Stomach smooth muscle (tissue), 2 donors: ENCODE data around the gene SLC22A4.

Experiments used
- H3K27ac ChIP-seq: one replicate; pipeline ENCODE4 v1.7.0; 2013; ENCODE audit warnings: mild to moderate bottlenecking, low read length, inconsistent platforms
- H3K27me3 ChIP-seq, 2 donors: one replicate each; pipeline ENCODE4 v1.7.0; 2013; ENCODE audit warnings: low read length in 2 of 2; ENCODE audit not compliant: insufficient read depth in 2 of 2, control insufficient read depth in 1 of 2
- H3K36me3 ChIP-seq, 2 donors: one replicate each; pipeline ENCODE4 v1.7.0; 2013; ENCODE audit warnings: low read length in 2 of 2; ENCODE audit not compliant: control insufficient read depth in 2 of 2, insufficient read depth in 2 of 2
- H3K4me1 ChIP-seq: one replicate; pipeline ENCODE4 v1.7.0; 2013; ENCODE audit warnings: low read length; ENCODE audit not compliant: control insufficient read depth, insufficient read depth
- H3K4me3 ChIP-seq, 2 donors: one replicate each; pipeline ENCODE4 v1.7.0; 2013; ENCODE audit warnings: low read length in 2 of 2
- H3K9ac ChIP-seq, 2 donors: one replicate each; pipeline ENCODE4 v1.7.0; 2013; ENCODE audit warnings: low read length in 2 of 2, mild to moderate bottlenecking in 1 of 2
- H3K9me3 ChIP-seq, 2 donors: one replicate each; pipeline ENCODE4 v1.7.0; 2013; ENCODE audit warnings: low read length in 2 of 2; ENCODE audit not compliant: control insufficient read depth in 2 of 2
- donor health status: healthy.
- donor health status: Pancreatic carcinoma.

The SLC22A4 gene

DNA sequence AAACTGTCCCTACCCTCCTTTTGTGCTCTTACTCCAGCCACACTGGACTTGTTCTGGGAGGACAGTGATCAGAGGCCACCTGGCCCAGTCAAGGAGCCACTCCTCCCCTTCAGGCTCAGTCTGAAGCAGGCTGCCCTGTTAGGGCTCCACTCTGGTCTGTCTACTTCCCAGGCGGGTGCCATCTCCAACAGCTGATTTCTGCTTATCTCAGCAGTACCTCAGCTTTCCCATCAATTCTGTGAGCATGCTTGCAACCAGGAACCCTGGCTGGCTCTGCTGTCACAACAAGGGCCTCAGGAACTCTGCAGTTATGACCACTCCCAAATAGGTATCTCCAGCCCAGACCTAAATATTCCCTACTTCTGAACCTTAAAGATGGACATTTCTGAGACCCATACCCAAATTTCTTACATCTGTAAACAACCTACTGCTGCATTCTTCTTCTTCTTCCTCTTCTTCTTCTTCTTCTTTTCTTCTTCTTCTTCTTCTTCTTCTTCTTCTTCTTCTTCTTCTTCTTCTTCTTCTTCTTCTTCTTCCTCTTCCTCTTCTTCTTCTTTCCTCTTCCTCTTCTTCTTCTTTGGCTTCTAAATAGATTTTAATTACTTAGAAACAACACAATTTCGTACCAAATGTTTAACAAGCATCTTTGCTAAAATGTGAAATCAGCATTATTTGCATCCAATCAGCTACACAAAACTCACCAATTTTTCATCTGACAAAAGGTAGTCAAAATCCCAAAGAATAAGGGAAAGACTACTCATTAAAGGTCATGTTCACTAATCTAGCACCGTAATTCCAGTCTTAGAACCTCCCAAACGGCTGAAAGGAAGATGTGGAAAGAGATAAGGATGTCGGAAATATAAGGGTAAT, 13.6 kb upstream of the SLC22A4 start:
- no peak overlapping the region for H3K27ac ChIP-seq
- no peaks in the 10 kb centered on the region for H3K36me3 ChIP-seq
- H3K4me1 ChIP-seq = no peaks in the 10 kb centered on the region
- H3K27me3 ChIP-seq = no peaks in the 10 kb centered on the region
- no peak overlapping the region for H3K9ac ChIP-seq
- H3K9me3 ChIP-seq = no peaks in the 10 kb centered on the region
- no peak overlapping the region for H3K4me3 ChIP-seq

DNA sequence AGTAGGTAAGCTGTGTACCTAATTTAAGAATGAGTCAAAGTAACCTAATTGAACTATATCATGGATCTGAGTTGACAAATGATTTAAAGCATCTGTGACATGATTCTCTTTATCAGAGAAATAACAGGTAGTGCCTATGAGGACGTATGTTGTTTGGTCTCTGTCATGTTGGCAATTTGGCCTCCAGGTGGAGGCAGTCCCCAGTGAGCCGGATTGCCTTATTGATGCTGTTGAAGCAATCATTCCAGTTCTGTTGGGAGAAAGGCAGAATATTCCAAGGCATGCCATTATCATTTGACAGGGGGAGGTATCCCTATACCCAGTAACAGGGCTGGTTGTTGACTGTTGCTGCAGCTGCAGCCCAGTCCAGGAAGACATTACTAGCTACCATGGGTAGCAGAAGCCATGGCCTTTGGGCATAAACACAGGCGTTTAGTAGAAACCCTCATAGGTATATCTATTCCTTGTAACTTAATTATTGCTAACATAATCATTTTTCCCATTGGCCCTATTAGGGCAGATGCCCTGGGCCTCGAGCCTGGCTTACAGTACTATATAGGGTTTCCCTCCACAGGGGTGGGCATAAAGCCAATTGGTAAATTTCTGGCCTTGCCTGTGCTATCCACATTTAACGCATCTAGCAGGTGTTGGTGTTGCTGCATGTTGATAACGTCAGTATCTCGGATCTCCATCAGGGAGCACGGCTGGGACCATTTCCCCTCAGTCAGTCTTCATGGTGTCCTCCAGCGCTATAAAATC, 12.2 kb upstream of the SLC22A4 start:
- H3K4me1 ChIP-seq = no peaks in the 10 kb centered on the region

DNA sequence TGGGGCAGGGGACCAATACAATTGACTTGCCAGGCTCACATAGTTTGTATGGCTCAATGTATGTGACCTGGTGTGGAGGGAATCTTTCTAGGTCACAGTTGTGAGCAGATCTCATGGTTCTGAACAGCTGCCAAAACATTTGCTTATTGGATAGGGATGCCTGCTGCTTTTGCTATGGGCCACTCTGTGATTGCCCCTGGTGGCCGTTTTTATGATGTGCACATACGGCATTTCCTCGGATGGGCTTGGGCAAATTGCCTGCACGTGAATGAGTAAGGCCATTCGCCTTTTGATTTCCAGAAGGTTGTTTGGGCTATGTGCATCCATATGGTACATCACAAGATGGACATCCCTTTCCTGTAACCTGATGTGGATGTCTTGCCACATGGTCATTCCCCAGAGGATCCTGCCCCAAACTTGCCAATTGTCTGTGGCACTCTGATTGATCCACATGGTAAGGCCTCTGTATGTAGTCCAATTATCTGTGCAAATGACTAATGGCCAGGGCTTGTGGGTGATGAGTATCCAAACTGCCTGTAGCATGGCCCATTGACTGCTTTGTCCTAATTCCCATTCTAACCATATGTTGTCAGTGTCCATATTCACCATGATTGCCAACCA, 10.7 kb upstream of the SLC22A4 start:
- Histone ChIP-seq H3K4me1 (no peaks in the 10 kb centered on the region), H3K27ac (no peak overlapping the region), H3K4me3 (no peak overlapping the region), H3K9ac (no peak overlapping the region), H3K36me3 (no peaks in the 10 kb centered on the region), H3K27me3 (no peaks in the 10 kb centered on the region), H3K9me3 (no peaks in the 10 kb centered on the region)

More for the DNA sequence above, 12.2 kb upstream of the SLC22A4 start:
- no peaks in the 10 kb centered on the region for H3K36me3 ChIP-seq
- H3K9ac ChIP-seq = no peak overlapping the region
- H3K4me3 ChIP-seq = no peak overlapping the region
- H3K27me3 ChIP-seq = no peaks in the 10 kb centered on the region
- no peaks in the 10 kb centered on the region for H3K9me3 ChIP-seq
- no peak overlapping the region for H3K27ac ChIP-seq

DNA sequence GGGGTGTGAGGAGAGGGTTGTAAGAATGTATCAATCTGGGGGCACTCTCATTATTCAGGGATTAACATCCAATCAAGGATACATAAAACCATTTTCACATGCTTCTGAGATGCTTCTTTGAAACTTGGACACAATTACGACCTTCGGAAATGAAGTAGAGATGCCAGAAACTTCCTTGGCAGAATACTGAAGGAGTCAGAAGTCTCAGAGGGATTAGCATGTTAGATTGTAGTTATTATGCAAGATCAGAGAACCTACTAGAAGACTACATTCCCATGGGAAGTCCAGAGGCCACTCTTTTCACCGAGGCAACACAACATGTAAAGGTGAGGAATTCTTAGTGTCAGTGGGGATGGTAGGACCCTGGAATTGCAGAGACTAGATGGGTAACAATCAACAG, 5.1 kb upstream of the SLC22A4 start:
- no peak overlapping the region for H3K4me3 ChIP-seq
- H3K27me3 ChIP-seq = no peaks in the 10 kb centered on the region
- no peaks in the 10 kb centered on the region for H3K9me3 ChIP-seq

DNA sequence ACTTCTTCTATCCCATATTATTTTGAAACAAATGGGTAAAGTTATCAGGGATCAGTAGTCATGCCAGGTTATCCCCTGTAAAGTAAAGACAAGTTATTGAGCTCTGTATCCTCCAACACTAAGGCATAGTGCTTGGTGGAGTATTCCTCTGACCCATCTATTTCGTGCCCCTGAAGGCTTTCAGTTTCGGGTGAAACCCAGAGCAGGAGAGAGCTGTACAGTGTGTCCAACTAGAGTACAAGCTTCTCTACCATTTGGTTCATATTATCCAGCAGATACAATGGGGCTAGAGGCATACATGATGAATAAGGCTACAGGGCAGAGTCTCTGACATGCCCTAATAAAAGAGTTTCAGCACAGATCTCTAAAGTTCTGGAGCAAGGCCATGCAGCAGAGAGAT, 3.2 kb upstream of the SLC22A4 start:
- Histone ChIP-seq H3K9me3 (no peaks in the 10 kb centered on the region), H3K27ac (no peak overlapping the region), H3K4me1 (peaks cover 21% of the 10 kb centered on the region), H3K9ac (no peak overlapping the region), H3K27me3 (no peaks in the 10 kb centered on the region), H3K4me3 (no peak overlapping the region), H3K36me3 (no peaks in the 10 kb centered on the region)

More for the DNA sequence above, 5.1 kb upstream of the SLC22A4 start:
- H3K36me3 ChIP-seq = no peaks in the 10 kb centered on the region
- no peak overlapping the region for H3K27ac ChIP-seq
- H3K9ac ChIP-seq = no peak overlapping the region
- H3K4me1 ChIP-seq = peaks cover 10% of the 10 kb centered on the region

DNA sequence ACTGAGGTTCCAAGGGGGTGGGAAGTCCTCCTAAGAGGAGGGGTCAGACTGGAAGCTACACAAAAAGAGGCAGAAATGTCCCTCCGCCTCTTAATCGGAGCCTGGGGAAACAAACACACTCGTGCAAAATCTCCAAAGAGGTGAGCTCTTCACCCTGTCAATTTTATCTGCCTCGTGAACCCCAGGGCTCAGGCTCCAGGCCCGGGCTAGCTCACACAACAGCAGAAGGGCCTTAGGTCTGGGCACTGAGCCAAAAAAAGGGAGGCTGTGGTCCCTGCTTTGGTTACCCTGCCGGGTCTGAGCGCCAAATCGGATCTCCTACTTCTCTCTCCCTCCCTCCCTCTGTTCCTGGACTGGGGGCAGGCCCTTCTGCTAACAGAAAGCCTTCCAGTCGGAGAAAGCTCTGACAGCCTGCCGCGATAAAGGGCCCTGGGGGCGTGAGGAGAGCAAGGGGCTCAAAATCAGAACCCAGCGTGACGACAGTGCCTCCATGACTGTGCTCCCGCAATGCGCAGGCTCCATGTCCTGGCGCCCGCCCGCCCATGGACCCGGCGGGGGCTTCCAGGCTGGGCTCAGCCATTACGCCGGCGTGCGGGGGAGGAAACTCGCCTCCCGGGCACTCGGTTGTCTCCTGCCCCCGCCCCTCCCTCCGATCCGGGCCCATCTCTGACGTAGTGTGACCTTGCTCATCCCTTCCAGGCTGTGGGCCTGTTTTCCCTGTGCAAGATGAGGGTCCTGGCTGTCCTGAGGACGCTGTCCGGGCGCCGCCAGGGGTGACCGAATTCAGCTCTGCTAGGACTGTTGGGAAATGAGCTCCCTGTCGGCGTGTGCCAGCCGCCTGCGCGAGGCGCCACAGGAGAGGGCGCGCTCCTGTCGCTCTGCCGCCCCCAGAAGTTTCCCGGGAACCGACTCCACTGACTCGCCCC, 865 bp upstream of the SLC22A4 start:
- Histone ChIP-seq H3K27ac (peak overlapping the region; percentile 99), H3K9ac (peak overlapping the region; percentile 96 to 97), H3K4me3 (peak overlapping the region; percentile 81 to 83), H3K4me1 (peaks cover 21% of the 10 kb centered on the region), H3K36me3 (no peaks in the 10 kb centered on the region), H3K9me3 (no peaks in the 10 kb centered on the region), H3K27me3 (no peaks in the 10 kb centered on the region)

DNA sequence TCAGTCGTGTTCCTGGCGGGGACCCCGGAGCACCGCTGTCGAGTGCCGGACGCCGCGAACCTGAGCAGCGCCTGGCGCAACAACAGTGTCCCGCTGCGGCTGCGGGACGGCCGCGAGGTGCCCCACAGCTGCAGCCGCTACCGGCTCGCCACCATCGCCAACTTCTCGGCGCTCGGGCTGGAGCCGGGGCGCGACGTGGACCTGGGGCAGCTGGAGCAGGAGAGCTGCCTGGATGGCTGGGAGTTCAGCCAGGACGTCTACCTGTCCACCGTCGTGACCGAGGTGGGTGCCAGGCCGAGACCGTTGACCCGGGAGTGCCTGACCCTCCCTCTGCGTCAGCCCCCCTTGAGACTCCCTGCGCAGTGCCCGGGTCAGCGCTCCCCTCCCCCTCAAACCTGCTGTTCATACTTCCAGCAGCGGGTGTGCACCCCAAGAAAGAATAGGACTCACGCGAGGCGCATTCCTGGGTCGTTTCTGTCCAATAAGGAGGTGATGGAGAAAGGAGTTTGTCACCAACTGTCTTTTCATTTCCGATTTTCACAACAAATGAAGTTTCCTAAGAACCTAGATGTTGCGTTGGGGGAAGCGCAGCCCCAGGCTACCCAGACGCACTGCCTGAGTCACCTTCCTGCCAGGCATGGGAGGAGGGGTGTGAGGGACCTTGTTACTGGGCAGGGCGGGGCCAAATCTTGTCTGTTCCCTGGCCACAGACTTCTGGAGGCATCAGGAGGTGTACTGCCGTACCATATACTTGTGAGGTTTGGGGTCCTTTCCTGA, 722 bp downstream of the SLC22A4 start:
- H3K9ac ChIP-seq = peak overlapping the region; percentile 55 to 96
- no peaks in the 10 kb centered on the region for H3K9me3 ChIP-seq
- H3K36me3 ChIP-seq = no peaks in the 10 kb centered on the region
- peak overlapping the region; percentile 81 to 83 for H3K4me3 ChIP-seq
- H3K27ac ChIP-seq = peak overlapping the region; percentile 99
- H3K4me1 ChIP-seq = peaks cover 21% of the 10 kb centered on the region
- H3K27me3 ChIP-seq = no peaks in the 10 kb centered on the region

DNA sequence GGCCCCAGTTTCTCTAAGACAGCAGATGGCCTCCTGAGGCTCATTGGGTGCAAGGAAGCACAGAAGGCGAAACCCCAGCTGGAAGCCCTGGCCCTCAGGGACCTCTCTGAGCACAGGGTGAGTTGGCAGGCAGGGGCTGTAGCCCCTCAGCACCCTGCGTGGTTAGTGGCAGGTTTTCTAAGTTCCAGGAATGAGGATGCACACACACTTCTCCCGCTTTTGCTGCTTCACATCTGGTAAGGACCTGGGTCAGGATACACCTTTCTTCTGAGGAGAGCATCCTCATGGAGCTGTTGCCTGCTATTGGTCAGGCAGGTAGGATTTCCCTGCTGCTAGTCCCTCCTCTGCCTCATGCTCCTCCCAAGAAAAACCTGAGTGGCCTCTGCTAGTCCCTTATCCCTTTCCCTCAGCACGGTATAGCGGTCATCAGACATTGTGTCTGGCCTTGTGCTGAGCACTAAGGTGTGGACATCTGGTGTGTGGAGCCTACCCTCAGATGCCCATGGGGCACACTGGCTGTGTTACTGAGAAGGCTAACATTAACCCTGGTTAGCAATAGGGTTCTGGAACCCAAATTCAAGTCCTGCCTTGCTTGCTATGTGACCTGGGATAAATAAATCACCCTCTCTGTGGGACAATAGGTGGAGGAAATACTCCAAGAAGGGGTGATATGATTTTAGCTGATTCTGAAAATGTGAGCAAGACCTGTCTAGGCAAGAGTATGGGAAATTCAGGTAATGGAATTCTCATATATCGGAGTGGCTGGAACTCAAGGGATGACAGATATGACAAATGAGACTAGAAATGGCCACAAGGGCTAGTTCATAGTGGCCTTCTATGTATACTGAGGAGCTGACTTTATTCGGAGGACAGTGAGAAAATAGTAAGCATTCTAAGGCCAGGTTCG, 1.6 kb downstream of the SLC22A4 start:
- Histone ChIP-seq H3K27ac (no peak overlapping the region), H3K4me3 (peak overlapping the region; percentile 8 to 81), H3K36me3 (no peaks in the 10 kb centered on the region), H3K4me1 (peaks cover 21% of the 10 kb centered on the region), H3K9ac (peak overlapping the region in 1 of 2 donors; percentile 96), H3K9me3 (no peaks in the 10 kb centered on the region), H3K27me3 (no peaks in the 10 kb centered on the region)

DNA sequence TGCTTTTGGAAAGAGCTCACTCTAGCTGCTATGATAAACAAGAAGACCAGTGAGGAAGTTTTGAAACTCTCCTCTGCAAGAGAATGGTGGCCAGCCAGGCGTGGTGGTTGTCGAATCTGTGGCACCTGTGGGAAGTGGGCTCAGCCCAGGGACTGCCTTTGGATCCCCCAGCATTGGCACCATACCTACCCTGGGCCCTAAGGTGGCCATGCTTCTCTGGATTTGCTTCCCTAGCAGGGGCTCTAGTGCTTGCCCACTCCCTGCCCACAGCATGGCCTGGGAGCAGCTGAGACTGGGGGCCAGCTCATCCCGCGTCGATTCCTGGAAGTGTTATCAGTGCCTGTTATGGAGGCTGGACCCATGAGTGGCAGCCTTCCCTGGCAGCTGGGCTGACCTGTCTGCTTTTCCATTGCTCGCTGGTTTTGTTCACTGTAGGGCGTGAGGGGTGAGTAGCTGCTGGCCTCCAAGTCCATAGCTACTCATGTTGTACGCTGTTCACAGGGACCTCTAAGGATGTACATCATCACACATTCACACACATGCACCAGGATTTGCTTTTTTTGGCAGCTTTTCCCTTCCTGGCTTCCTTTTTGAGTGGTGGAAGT, 2.3 kb downstream of the SLC22A4 start:
- H3K27ac ChIP-seq = no peak overlapping the region

More for the DNA sequence above, 2.3 kb downstream of the SLC22A4 start:
- Histone ChIP-seq H3K4me1 (peaks cover 25% of the 10 kb centered on the region), H3K9me3 (no peaks in the 10 kb centered on the region), H3K27me3 (no peaks in the 10 kb centered on the region), H3K9ac (no peak overlapping the region), H3K4me3 (no peak overlapping the region), H3K36me3 (no peaks in the 10 kb centered on the region)
